GM18951 (cell line): ENCODE results near the gene DOCK4.

Source experiments
- POLR2A ChIP-seq: IDR thresholded peaks from 4 replicates; pipeline ENCODE4 v1.6.1; 2011; ENCODE audit warnings: mild to moderate bottlenecking; ENCODE audit not compliant: insufficient read length, insufficient read depth; ENCODE audit errors: extremely low read depth
- in situ Hi-C: fragments of 300-500 bp; cut with MboI; formaldehyde crosslinking; loops from one replicate; pipeline ENCODE4 v1.12.0; 2022; ENCODE audit warnings: low sequenced_read_pairs, mixed read lengths, inconsistent platforms; ENCODE audit not compliant: unreplicated experiment

Gene DOCK4

DNA sequence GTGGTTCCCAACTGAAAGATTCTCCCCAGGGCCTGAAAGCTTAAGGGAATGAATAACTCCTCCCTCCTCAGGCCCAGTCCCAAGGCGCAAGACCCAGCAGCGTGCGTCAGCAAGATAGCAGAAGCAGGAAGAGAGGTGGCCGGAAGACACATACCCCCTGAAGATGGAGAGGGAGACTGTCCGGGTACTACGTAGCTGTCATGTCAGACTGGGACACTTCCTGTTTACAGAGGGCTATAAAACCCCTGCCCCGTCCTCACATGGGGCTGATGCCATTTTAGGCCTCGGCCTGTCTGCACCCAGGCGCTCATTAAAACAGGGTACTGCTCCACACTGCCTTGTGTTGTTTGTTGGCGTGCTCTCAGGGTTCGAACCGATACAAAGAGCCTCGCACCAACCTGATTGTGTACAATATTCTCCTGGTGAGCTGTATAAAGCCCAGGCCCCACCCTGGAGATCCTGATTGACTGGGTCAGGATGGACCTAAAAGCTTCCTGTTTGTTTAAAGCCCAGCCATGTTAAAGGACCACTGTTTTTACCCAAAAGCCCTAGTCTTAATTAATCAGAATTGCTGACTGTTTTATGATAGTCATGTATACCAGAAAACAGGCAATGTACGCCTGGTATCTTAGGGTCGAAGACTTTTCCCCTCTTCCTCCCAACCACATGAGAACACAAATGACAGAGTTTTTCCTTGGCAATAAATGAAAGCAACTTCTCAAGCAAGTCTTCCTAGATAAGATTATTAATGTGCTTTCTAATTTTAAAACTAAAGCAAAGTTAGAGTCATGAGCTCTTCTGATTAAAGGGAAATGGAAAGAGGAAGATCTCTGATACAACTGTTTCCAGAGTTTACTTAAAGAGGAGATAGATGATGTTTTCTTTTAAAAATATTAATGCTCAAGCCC is 251.5 kb downstream of the DOCK4 start:
- no peak for TF ChIP-seq POLR2A
- in situ Hi-C loops, result no loop called here

- TF ChIP-seq POLR2A, result no peak
- in situ Hi-C loops, result no loop called here
Observed at GRCh38 chr7:111954056-111954455, 252.1 kb downstream of the DOCK4 start.

DNA sequence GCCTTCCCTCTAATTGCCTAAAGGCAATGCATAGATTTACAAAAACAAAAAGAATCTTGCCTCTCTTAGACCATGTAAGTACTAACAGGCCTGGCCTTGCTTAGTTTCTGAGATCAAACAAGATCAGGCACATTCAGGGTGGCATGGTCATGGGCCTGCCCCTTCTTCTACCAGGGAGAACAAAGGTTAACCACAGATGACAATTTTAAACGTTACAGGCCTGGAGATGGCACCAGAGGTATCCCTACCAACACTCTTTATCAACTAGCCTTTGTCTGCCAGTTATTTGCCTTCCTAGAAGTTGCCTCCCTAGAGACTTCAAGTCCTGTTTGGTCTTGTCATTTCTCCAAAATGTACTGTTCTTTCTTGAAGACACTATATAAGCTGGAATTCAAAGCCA is 252.6 kb downstream of the DOCK4 start:
- in situ Hi-C loops, result no loop called here
- no peak for TF ChIP-seq POLR2A

DNA sequence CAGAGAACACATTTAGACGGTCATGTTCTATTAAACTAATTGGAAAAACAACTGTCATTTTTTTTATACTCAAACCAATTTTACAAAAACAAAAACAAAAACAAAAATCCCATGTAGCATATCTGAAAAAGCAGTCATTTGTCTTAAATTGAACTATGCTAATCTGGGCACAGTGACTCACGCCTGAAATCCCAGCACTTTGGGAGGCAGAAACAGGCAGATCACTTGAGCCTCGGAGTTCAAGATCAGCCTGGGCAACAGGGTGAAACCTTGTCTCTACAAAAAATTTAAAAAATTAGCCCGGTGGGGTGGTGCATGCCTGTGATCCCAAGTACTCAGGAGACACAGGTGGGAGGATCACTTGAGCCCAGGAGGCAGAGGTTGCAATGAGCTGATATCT is 253.4 kb downstream of the DOCK4 start:
- TF ChIP-seq POLR2A, result no peak
- in situ Hi-C loops, result no loop called here

DNA sequence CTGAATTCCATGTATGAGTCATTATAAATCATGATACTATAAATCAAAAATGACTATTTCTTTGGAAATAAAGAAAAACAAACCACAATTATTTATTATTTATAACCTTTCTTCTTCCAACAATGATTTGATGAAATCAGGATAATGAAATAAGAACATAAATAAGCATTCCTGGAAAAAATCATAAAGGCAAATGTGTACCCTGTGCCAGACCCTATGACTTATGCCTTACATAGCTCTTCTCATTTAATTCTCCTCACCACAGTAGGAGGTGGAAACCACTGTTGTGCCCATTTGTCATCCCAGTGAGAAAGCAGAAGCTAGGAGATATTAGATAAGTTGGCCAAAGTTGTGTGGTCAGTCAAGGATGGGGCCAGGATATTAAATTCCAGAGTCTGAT is 255.1 kb downstream of the DOCK4 start:
- TF ChIP-seq POLR2A, result no peak
- in situ Hi-C loops, result no loop called here

- in situ Hi-C loops, result no loop called here
- TF ChIP-seq POLR2A, result no peak
Observed at GRCh38 chr7:111942450-111943081, 263.6 kb downstream of the DOCK4 start.

DNA sequence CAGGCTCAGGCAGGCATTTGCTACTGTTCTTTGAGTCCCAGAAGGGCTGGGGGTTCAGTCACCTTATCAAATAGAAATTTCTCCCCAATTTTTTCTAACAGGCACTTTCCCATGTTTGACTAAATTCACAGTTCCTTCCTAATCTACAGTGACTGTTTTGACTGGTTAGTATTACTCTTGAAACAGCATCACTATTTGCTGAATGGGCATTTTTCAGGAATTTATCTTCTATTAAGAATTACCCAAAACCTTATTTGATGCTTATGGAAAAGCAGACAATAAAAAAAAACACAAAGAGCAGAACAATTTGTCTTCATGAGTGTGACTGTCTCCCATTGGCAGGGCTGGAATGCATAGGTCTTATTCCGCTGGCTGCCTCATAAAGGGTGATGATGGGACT is 269.0 kb downstream of the DOCK4 start:
- TF ChIP-seq POLR2A, result no peak
- in situ Hi-C loops, result no loop called here

- in situ Hi-C loops, result no loop called here
- no peak for TF ChIP-seq POLR2A
Observed at GRCh38 chr7:111933609-111934008, 272.6 kb downstream of the DOCK4 start.

GRCh38 chr7:111931958-111932357 is 274.2 kb downstream of the DOCK4 start:
- TF ChIP-seq POLR2A, result no peak
- in situ Hi-C loops, result no loop called here

DNA sequence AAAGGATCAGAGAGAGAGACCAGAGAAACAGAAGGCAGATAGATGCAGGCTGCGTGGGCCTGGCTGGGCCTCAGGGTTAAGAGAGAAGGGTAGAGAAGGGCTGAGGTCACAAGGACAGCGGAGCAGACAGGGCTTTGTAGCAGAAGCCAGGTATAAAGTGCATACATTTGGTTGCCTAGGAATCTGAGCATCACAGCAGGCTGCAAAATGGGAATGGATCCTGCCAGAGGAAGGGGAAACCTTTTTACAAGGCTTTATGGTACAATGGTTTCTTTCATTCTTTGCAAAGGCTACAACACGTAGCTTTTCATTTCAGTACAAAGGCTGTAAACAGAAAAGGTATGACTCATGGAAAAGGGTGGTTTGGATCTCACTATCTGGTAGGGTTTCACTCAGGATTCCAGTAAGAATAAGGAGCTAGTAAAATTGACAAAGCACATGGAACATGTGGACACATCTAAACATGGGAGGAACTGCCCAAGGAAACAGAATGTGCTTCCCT is 275.1 kb downstream of the DOCK4 start:
- in situ Hi-C loops, result no loop called here
- no peak for TF ChIP-seq POLR2A

DNA sequence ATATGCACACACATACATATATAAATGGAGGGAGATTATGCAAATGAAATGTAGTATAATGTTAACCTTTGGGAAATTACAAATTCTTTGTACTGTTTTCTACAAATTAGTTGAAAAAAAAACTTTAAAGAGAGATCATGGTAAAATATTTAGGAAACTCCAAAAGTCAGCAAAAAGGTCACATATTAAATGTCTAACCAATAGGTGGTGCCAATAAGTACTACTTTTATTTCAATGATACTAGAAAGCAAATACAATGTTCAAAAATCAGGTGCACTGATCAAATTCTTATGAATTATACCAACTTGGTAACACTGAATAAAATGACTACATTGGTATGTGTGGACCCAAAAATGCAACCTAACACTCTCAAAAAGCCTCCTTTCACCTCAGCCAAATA is 276.9 kb downstream of the DOCK4 start:
- no peak for TF ChIP-seq POLR2A

GRCh38 chr7:111927353-111928019 is 278.7 kb downstream of the DOCK4 start:
- in situ Hi-C loops, result no loop called here
- no peak for TF ChIP-seq POLR2A

More for the DNA sequence above, 276.9 kb downstream of the DOCK4 start:
- in situ Hi-C loops, result no loop called here

DNA sequence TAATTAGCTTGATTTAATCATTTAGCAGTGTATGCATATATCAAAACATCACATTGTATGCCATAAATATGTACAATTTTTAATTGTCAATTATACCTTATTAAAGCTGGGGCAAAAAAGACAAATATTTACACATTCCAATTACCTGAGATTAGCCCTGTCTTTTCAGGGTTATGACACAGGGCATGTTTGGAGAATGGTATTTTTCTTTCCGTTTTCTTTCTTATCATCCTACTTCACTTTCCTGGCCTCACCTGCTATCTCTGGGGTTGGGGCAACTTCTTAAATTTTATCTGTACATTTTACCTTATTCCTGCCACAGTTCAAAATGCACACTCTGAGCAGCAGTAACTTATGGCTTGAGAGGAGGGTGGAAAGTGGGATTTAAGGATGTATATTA is 285.9 kb downstream of the DOCK4 start:
- no peak for TF ChIP-seq POLR2A
- in situ Hi-C loops, result no loop called here
